GM23248 (cell line): ENCODE results near the gene AACS. TPM values are rescaled to one million over a fixed set of nuclear protein-coding genes. Genes with fewer than 3 reads are reported as not detected.

ENCODE experiments used
- DNase-seq: peaks from one replicate; pipeline ENCODE4 v3.0.0-alpha.2; 2015
- H2AFZ ChIP-seq: fragments of 200-600 bp; sonication (generic); 2 replicates; pipeline ENCODE4 v1.6.1; 2016; ENCODE audit warnings: antibody characterized with exemption
- H3F3A ChIP-seq: fragments of 200-600 bp; sonication (generic); 2 replicates; pipeline ENCODE4 v1.6.1; 2016; ENCODE audit warnings: mild to moderate bottlenecking, antibody characterized with exemption, mixed run types; ENCODE audit not compliant: insufficient read depth
- H3K27ac ChIP-seq: fragments of 200-600 bp; sonication (generic); 2 replicates; pipeline ENCODE4 v1.5.1; 2016; ENCODE audit warnings: mild to moderate bottlenecking
- H3K27me3 ChIP-seq: fragments of 200-600 bp; sonication (generic); replicated peaks from 2 replicates; pipeline ENCODE4 v1.6.1; 2016; ENCODE audit warnings: mild to moderate bottlenecking; ENCODE audit not compliant: insufficient read depth
- H3K36me3 ChIP-seq: fragments of 200-600 bp; sonication (generic); 2 replicates; pipeline ENCODE4 v1.6.1; 2016; ENCODE audit warnings: low read depth, mild to moderate bottlenecking
- H3K4me1 ChIP-seq: fragments of 200-600 bp; sonication (generic); 2 replicates; pipeline ENCODE4 v1.6.1; 2016; ENCODE audit warnings: mild to moderate bottlenecking; ENCODE audit not compliant: insufficient read depth
- H3K4me2 ChIP-seq: fragments of 200-600 bp; sonication (generic); one replicate; pipeline ENCODE4 v1.6.1; 2016; ENCODE audit warnings: mild to moderate bottlenecking; ENCODE audit not compliant: unreplicated experiment
- H3K4me3 ChIP-seq: fragments of 200-600 bp; sonication (generic); 2 replicates; pipeline ENCODE4 v1.5.1; 2016; ENCODE audit warnings: mild to moderate bottlenecking
- H3K79me2 ChIP-seq: fragments of 200-600 bp; sonication (generic); 2 replicates; pipeline ENCODE4 v1.6.1; 2016; ENCODE audit warnings: mild to moderate bottlenecking; ENCODE audit not compliant: insufficient read depth
- H3K9ac ChIP-seq: fragments of 200-600 bp; sonication (generic); 2 replicates; pipeline ENCODE4 v1.6.1; 2016; ENCODE audit warnings: mild to moderate bottlenecking
- H3K9me2 ChIP-seq: fragments of 200-600 bp; sonication (generic); 2 replicates; pipeline ENCODE4 v1.6.1; 2016; ENCODE audit warnings: mixed run types, mild to moderate bottlenecking, moderate library complexity; ENCODE audit not compliant: insufficient read depth
- H3K9me3 ChIP-seq: fragments of 200-600 bp; sonication (generic); one replicate; pipeline ENCODE4 v1.6.1; 2017; ENCODE audit warnings: low read depth
- H4K20me1 ChIP-seq: fragments of 200-600 bp; sonication (generic); 2 replicates; pipeline ENCODE4 v1.6.0; 2016; ENCODE audit not compliant: insufficient read depth
- EZH2 ChIP-seq: fragments of 200-600 bp; sonication (generic); IDR thresholded peaks from 2 replicates; pipeline ENCODE4 v1.6.1; 2018; ENCODE audit warnings: antibody characterized with exemption, mild to moderate bottlenecking; ENCODE audit not compliant: insufficient read depth, poor library complexity, severe bottlenecking
- EZH2phosphoT487 ChIP-seq: fragments of 200-600 bp; sonication (generic); IDR thresholded peaks from 2 replicates; pipeline ENCODE4 v1.6.1; 2018; ENCODE audit warnings: antibody characterized with exemption, moderate library complexity, mild to moderate bottlenecking, low read depth; ENCODE audit not compliant: insufficient read depth
- WGBS, 2 experiments: methylation state at CpG; one replicate each; pipeline ENCODE4 v1.1.6; 2015 to 2017; ENCODE audit warnings: low lambda C conversion rate in 2 of 2, low coverage in 1 of 2; ENCODE audit errors: missing lambda C conversion rate in 2 of 2; 5-methylcytosine and 5-hydroxymethylcytosine counted together
- in situ Hi-C: fragments of 300-500 bp; cut with MboI; formaldehyde crosslinking; loops from 2 replicates; pipeline ENCODE4 v1.15.0; 2020
- polyA plus RNA-seq: library from polyadenylated mRNA; unstranded; fragments of >200 nt; fragmentation: Nextera tagmentation; extraction: Ambion mirVana; gene quantifications from 2 replicates; pipeline ENCODE4 v1.2.1, GENCODE V29; 2016
- total RNA-seq: library from RNA; depleted of rRNA; stranded (reverse); fragments of >200 nt; shearing (Covaris generic); gene quantifications from 2 replicates; pipeline ENCODE4 v1.2.3, GENCODE V29; 2014

The AACS gene
- total and polyA plus RNA-seq, 2 experiments from 2014 or later: 14.7 to 16.9 TPM

GRCh38 chr12:125128439-125129178, 63.4 kb downstream of the AACS start:
- DNase-seq: no peak
- no peak for TF ChIP-seq EZH2
- no peak for TF ChIP-seq EZH2phosphoT487
- Histone ChIP-seq H3K4me2 (no peak overlapping the region), H2AFZ (no peak overlapping the region), H3K4me3 (no peak overlapping the region), H3K79me2 (no peaks in the 10 kb centered on the region), H3K36me3 (peaks cover 3% of the 10 kb centered on the region; the same call in 1 of the 2 replicates), H3K27ac (no peak overlapping the region), H3K9me2 (no peaks in the 10 kb centered on the region), H4K20me1 (no peaks in the 10 kb centered on the region), H3K4me1 (no peaks in the 10 kb centered on the region), H3K27me3 (no peaks in the 10 kb centered on the region), H3K9me3 (no peaks in the 10 kb centered on the region), H3F3A (no peaks in the 10 kb centered on the region), H3K9ac (no peak overlapping the region)
- 71 to 78% methylated on average over 18 of the region's 18 CpGs for WGBS, 2 experiments
- in situ Hi-C loops: no loop called here

- Histone ChIP-seq H3K36me3 (peaks cover 3% of the 10 kb centered on the region; the same call in 1 of the 2 replicates), H2AFZ (no peak overlapping the region), H4K20me1 (no peaks in the 10 kb centered on the region), H3K4me2 (no peak overlapping the region), H3K79me2 (no peaks in the 10 kb centered on the region), H3K9me3 (no peaks in the 10 kb centered on the region), H3F3A (no peaks in the 10 kb centered on the region), H3K9ac (no peak overlapping the region), H3K4me3 (no peak overlapping the region), H3K9me2 (no peaks in the 10 kb centered on the region), H3K27me3 (no peaks in the 10 kb centered on the region), H3K4me1 (no peaks in the 10 kb centered on the region), H3K27ac (no peak overlapping the region)
- no peak for DNase-seq
- in situ Hi-C loops: no loop called here
- TF ChIP-seq EZH2 (no peak), EZH2phosphoT487 (no peak)
- 46 to 52% methylated on average over 10 of the region's 10 CpGs for WGBS, 2 experiments
Measured at GRCh38 chr12:125129179-125129571, 63.9 kb downstream of the AACS start.

GRCh38 chr12:125129591-125130255, 64.5 kb downstream of the AACS start:
- no peak for DNase-seq
- no peak overlapping the region for H3K27ac ChIP-seq
- in situ Hi-C loops: no loop called here
- no peaks in the 10 kb centered on the region for H3K9me3 ChIP-seq
- WGBS, 2 experiments: 69 to 70% methylated on average over 17 to 18 of the region's 18 CpGs
- no peak overlapping the region for H2AFZ ChIP-seq
- no peaks in the 10 kb centered on the region for H3K27me3 ChIP-seq
- TF ChIP-seq EZH2 (no peak), EZH2phosphoT487 (no peak)
- H3K9ac ChIP-seq: no peak overlapping the region
- no peaks in the 10 kb centered on the region for H3K79me2 ChIP-seq
- no peaks in the 10 kb centered on the region for H3K9me2 ChIP-seq
- H3F3A ChIP-seq: no peaks in the 10 kb centered on the region
- no peak overlapping the region for H3K4me2 ChIP-seq
- no peaks in the 10 kb centered on the region for H3K4me1 ChIP-seq
- peaks cover 3% of the 10 kb centered on the region; the same call in 1 of the 2 replicates for H3K36me3 ChIP-seq
- no peak overlapping the region for H3K4me3 ChIP-seq
- no peaks in the 10 kb centered on the region for H4K20me1 ChIP-seq

- Histone ChIP-seq H3K9me2 (no peaks in the 10 kb centered on the region), H3K27me3 (no peaks in the 10 kb centered on the region), H3K9ac (no peak overlapping the region), H3K9me3 (no peaks in the 10 kb centered on the region), H3F3A (no peaks in the 10 kb centered on the region), H3K27ac (no peak overlapping the region), H2AFZ (no peak overlapping the region), H3K4me2 (no peak overlapping the region), H3K79me2 (no peaks in the 10 kb centered on the region), H3K4me1 (no peaks in the 10 kb centered on the region), H3K36me3 (peaks cover 3% of the 10 kb centered on the region; the same call in 1 of the 2 replicates), H3K4me3 (no peak overlapping the region), H4K20me1 (no peaks in the 10 kb centered on the region)
- 88 to 89% methylated on average over 8 of the region's 8 CpGs for WGBS, 2 experiments
- no peak for DNase-seq
- TF ChIP-seq EZH2phosphoT487 (no peak), EZH2 (no peak)
- in situ Hi-C loops: no loop called here
Measured at GRCh38 chr12:125131958-125132357, 66.7 kb downstream of the AACS start.
